Measurements from ENCODE around the gene FAM200A. TPM values are rescaled to one million over a fixed set of nuclear protein-coding genes. Genes with fewer than 3 reads are reported as not detected.
A peak's percentile ranks its signal among the peaks of the same experiment; 100 is the strongest.

FAM200A gene
- polyA plus RNA-seq (2013, experiment 1 of 2): 3.8 TPM
- polyA plus RNA-seq (2013, experiment 2 of 2): 4.1 TPM

DNA sequence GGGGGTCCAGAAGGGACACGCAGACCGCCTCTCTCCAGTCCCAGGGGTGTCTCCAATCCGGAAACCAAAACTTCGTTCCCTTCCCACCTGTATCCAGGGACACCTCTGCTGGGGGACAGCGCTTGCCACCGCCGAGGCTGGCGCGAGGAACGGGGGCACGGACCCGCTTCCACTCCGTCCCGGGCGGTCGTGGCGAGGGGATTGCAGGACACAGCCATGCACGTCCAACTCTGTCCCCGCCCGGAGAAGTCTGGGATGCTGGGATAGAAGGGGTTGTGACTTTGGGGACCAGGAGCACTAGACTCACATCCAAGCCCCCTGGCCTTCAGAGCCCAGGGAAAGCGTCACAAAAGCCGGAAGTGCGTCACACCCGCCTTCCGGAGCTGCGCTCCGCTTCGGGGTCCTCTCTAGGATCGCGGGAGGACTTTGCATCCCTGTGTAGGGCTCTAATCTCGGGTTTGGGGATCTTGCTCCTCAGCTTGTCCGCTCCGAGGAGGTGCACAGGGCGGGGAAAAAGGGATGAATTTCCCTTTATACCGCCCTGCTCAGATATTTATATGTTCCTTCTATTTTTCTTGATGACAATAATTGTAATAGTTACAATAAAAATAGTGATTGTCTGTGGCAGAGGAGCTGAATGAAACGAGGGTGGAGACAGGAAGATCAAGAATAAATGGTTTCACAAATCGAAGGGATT is at the start of gene FAM200A:
TSS of gene FAM200A (minus strand) at position 348 of the 697 bp plus-strand sequence. CDS start 3,707 bp downstream, outside the sequence.
- 2% methylated on average over 27 of the region's 37 CpGs for WGBS
- H3K79me1 ChIP-seq (replicated peaks; ENCODE audit: low read length, poor library complexity, severe bottlenecking): peaks cover 20% of the 10 kb centered on the region
- H4K91ac ChIP-seq (ENCODE audit: low read length): peak within 1 kb of the TSS; percentile 48
- no peaks in the 10 kb centered on the region for H3K27me3 ChIP-seq (ENCODE audit: control insufficient read depth in 1 of 2, insufficient read depth in 1 of 2, low read length in 2 of 2)
- peak within 1 kb of the TSS; percentile 99 for H3K9ac ChIP-seq (ENCODE audit: low read length)
- peak within 1 kb of the TSS; percentile 39 for H2AK5ac ChIP-seq (ENCODE audit: low read length, severe bottlenecking)
- no peak within 1 kb of the TSS for H2BK5ac ChIP-seq (ENCODE audit: low read depth, low read length, poor library complexity, severe bottlenecking)
- H3K27ac ChIP-seq (ENCODE audit: low read length, poor library complexity, severe bottlenecking): no peak within 1 kb of the TSS
- peak within 1 kb of the TSS; percentile 97 to 99 for H3K4me3 ChIP-seq (ENCODE audit: insufficient read depth in 1 of 2, low read depth in 1 of 2, low read length in 2 of 2)
- H3K23ac ChIP-seq (ENCODE audit: low read length in 2 of 2): peak within 1 kb of the TSS in 1 of 2 experiments; percentile 93
- peak within 1 kb of the TSS; percentile 83 to 94 for H3K4ac ChIP-seq (ENCODE audit: low read depth in 1 of 2, low read length in 2 of 2)
- peak within 1 kb of the TSS; percentile 62 for H3K4me2 ChIP-seq (ENCODE audit: low read length, poor library complexity, severe bottlenecking)
- H4K8ac ChIP-seq (ENCODE audit: low read length): peak within 1 kb of the TSS; percentile 99
- peak; percentile 94 for DNase-seq
- peak within 1 kb of the TSS; percentile 90 to 99 for H3K18ac ChIP-seq (ENCODE audit: low read depth in 1 of 2, low read length in 2 of 2)
- H3K9me3 ChIP-seq (ENCODE audit: control insufficient read depth, low read length): peaks cover 15% of the 10 kb centered on the region
- H3K14ac ChIP-seq (ENCODE audit: low read length in 2 of 2): peak within 1 kb of the TSS in 1 of 2 experiments; percentile 100
- H2BK12ac ChIP-seq (ENCODE audit: low read length in 2 of 2): peak within 1 kb of the TSS in 1 of 2 experiments; percentile 54
- peaks cover 0 to 50% of the 10 kb centered on the region in 2 experiments for H3K36me3 ChIP-seq (ENCODE audit: control insufficient read depth in 1 of 2, insufficient read depth in 2 of 2, low read depth in 1 of 2, low read length in 2 of 2)
- peak within 1 kb of the TSS; percentile 97 for H2AFZ ChIP-seq (ENCODE audit: low read depth, low read length)
- H3K4me1 ChIP-seq (ENCODE audit: control insufficient read depth, insufficient read depth, low read depth, low read length): peaks cover 3% of the 10 kb centered on the region
- no peak within 1 kb of the TSS for H2BK120ac ChIP-seq (ENCODE audit: low read depth, low read length)
- no peak within 1 kb of the TSS for H2BK15ac ChIP-seq (ENCODE audit: low read depth, poor library complexity, severe bottlenecking)

GRCh38 chr7:99599836-99600235 is 47.9 kb upstream of the FAM200A start:
- Histone ChIP-seq H3K4ac (ENCODE audit: low read depth in 1 of 2, low read length in 2 of 2) (no peak overlapping the region), H3K27me3 (ENCODE audit: control insufficient read depth in 1 of 2, insufficient read depth in 1 of 2, low read length in 2 of 2) (no peaks in the 10 kb centered on the region), H4K8ac (ENCODE audit: low read length) (no peak overlapping the region), H3K9me3 (ENCODE audit: control insufficient read depth, low read length) (no peaks in the 10 kb centered on the region), H2BK120ac (ENCODE audit: low read depth, low read length) (no peak overlapping the region), H3K36me3 (ENCODE audit: control insufficient read depth in 1 of 2, insufficient read depth in 2 of 2, low read depth in 1 of 2, low read length in 2 of 2) (peaks cover 0 to 5% of the 10 kb centered on the region in 2 experiments), H3K79me1 (replicated peaks; ENCODE audit: low read length, poor library complexity, severe bottlenecking) (no peaks in the 10 kb centered on the region), H2BK12ac (ENCODE audit: low read length in 2 of 2) (no peak overlapping the region), H3K23ac (ENCODE audit: low read length in 2 of 2) (no peak overlapping the region), H3K9ac (ENCODE audit: low read length) (no peak overlapping the region), H2BK15ac (ENCODE audit: low read depth, poor library complexity, severe bottlenecking) (no peak overlapping the region), H2AK5ac (ENCODE audit: low read length, severe bottlenecking) (no peak overlapping the region), H2BK5ac (ENCODE audit: low read depth, low read length, poor library complexity, severe bottlenecking) (no peak overlapping the region), H4K91ac (ENCODE audit: low read length) (peak overlapping the region; percentile 15), H3K4me2 (ENCODE audit: low read length, poor library complexity, severe bottlenecking) (no peak overlapping the region), H3K4me1 (ENCODE audit: control insufficient read depth, insufficient read depth, low read depth, low read length) (no peaks in the 10 kb centered on the region), H2AFZ (ENCODE audit: low read depth, low read length) (no peak overlapping the region), H3K4me3 (ENCODE audit: insufficient read depth in 1 of 2, low read depth in 1 of 2, low read length in 2 of 2) (no peak overlapping the region), H3K18ac (ENCODE audit: low read depth in 1 of 2, low read length in 2 of 2) (no peak overlapping the region), H3K14ac (ENCODE audit: low read length in 2 of 2) (no peak overlapping the region), H3K27ac (ENCODE audit: low read length, poor library complexity, severe bottlenecking) (no peak overlapping the region)
- WGBS: 94% methylated on average over 3 of the region's 4 CpGs
- DNase-seq: no peak

- Histone ChIP-seq H4K8ac (ENCODE audit: low read length) (no peak within 1 kb of the TSS), H3K27me3 (ENCODE audit: control insufficient read depth in 1 of 2, insufficient read depth in 1 of 2, low read length in 2 of 2) (no peaks in the 10 kb centered on the region), H3K18ac (ENCODE audit: low read depth in 1 of 2, low read length in 2 of 2) (no peak within 1 kb of the TSS), H2BK5ac (ENCODE audit: low read depth, low read length, poor library complexity, severe bottlenecking) (no peak within 1 kb of the TSS), H3K9me3 (ENCODE audit: control insufficient read depth, low read length) (no peaks in the 10 kb centered on the region), H3K4me3 (ENCODE audit: insufficient read depth in 1 of 2, low read depth in 1 of 2, low read length in 2 of 2) (no peak within 1 kb of the TSS), H2AFZ (ENCODE audit: low read depth, low read length) (no peak within 1 kb of the TSS), H3K4ac (ENCODE audit: low read depth in 1 of 2, low read length in 2 of 2) (no peak within 1 kb of the TSS), H3K14ac (ENCODE audit: low read length in 2 of 2) (no peak within 1 kb of the TSS), H2BK15ac (ENCODE audit: low read depth, poor library complexity, severe bottlenecking) (no peak within 1 kb of the TSS), H3K9ac (ENCODE audit: low read length) (no peak within 1 kb of the TSS), H3K4me2 (ENCODE audit: low read length, poor library complexity, severe bottlenecking) (no peak within 1 kb of the TSS), H2BK12ac (ENCODE audit: low read length in 2 of 2) (no peak within 1 kb of the TSS), H2BK120ac (ENCODE audit: low read depth, low read length) (no peak within 1 kb of the TSS), H3K27ac (ENCODE audit: low read length, poor library complexity, severe bottlenecking) (no peak within 1 kb of the TSS), H4K91ac (ENCODE audit: low read length) (peak within 1 kb of the TSS; percentile 61), H3K4me1 (ENCODE audit: control insufficient read depth, insufficient read depth, low read depth, low read length) (no peaks in the 10 kb centered on the region), H3K79me1 (replicated peaks; ENCODE audit: low read length, poor library complexity, severe bottlenecking) (no peaks in the 10 kb centered on the region), H3K23ac (ENCODE audit: low read length in 2 of 2) (peak within 1 kb of the TSS in 1 of 2 experiments; percentile 9), H2AK5ac (ENCODE audit: low read length, severe bottlenecking) (no peak within 1 kb of the TSS), H3K36me3 (ENCODE audit: control insufficient read depth in 1 of 2, insufficient read depth in 2 of 2, low read depth in 1 of 2, low read length in 2 of 2) (peaks cover 0 to 5% of the 10 kb centered on the region in 2 experiments)
- WGBS: 88% methylated on average over 24 of the region's 34 CpGs
- no peak for DNase-seq
These were observed 46.0 kb upstream of the FAM200A start, which contains the start of gene TMEM225B for GRCh38 chr7:99597762-99598501. Gene TMEM225B (plus strand): TSS chr7:99598267. CDS start chr7:99604389, 6,122 bp downstream.

GRCh38 chr7:99596408-99596955 is 44.6 kb upstream of the FAM200A start:
- Histone ChIP-seq H3K36me3 (ENCODE audit: control insufficient read depth in 1 of 2, insufficient read depth in 2 of 2, low read depth in 1 of 2, low read length in 2 of 2) (peaks cover 0 to 5% of the 10 kb centered on the region in 2 experiments), H4K8ac (ENCODE audit: low read length) (no peak overlapping the region), H2BK15ac (ENCODE audit: low read depth, poor library complexity, severe bottlenecking) (no peak overlapping the region), H3K18ac (ENCODE audit: low read depth in 1 of 2, low read length in 2 of 2) (no peak overlapping the region), H3K4ac (ENCODE audit: low read depth in 1 of 2, low read length in 2 of 2) (no peak overlapping the region), H2AFZ (ENCODE audit: low read depth, low read length) (no peak overlapping the region), H3K9me3 (ENCODE audit: control insufficient read depth, low read length) (no peaks in the 10 kb centered on the region), H2BK5ac (ENCODE audit: low read depth, low read length, poor library complexity, severe bottlenecking) (no peak overlapping the region), H3K14ac (ENCODE audit: low read length in 2 of 2) (no peak overlapping the region), H3K4me3 (ENCODE audit: insufficient read depth in 1 of 2, low read depth in 1 of 2, low read length in 2 of 2) (no peak overlapping the region), H2AK5ac (ENCODE audit: low read length, severe bottlenecking) (no peak overlapping the region), H2BK12ac (ENCODE audit: low read length in 2 of 2) (no peak overlapping the region), H3K4me2 (ENCODE audit: low read length, poor library complexity, severe bottlenecking) (no peak overlapping the region), H3K4me1 (ENCODE audit: control insufficient read depth, insufficient read depth, low read depth, low read length) (no peaks in the 10 kb centered on the region), H3K79me1 (replicated peaks; ENCODE audit: low read length, poor library complexity, severe bottlenecking) (no peaks in the 10 kb centered on the region), H3K23ac (ENCODE audit: low read length in 2 of 2) (no peak overlapping the region), H3K9ac (ENCODE audit: low read length) (no peak overlapping the region), H3K27me3 (ENCODE audit: control insufficient read depth in 1 of 2, insufficient read depth in 1 of 2, low read length in 2 of 2) (no peaks in the 10 kb centered on the region), H4K91ac (ENCODE audit: low read length) (no peak overlapping the region), H3K27ac (ENCODE audit: low read length, poor library complexity, severe bottlenecking) (no peak overlapping the region), H2BK120ac (ENCODE audit: low read depth, low read length) (no peak overlapping the region)
- no CpG with 5 or more reads among the region's 1 CpG for WGBS
- no peak for DNase-seq
